Cortex of kidney (tissue), 1 donor: ENCODE results near the gene ABHD5.
A peak's percentile ranks its signal among the peaks of the same experiment; 100 is the strongest.
"Not testable (repeated sequence)": the region's sequence is repeated elsewhere in the genome, so short reads cannot be mapped to it uniquely, and the experiment has no call there.

Source experiments
- DNase-seq: peaks from one replicate; lab custom pipeline; 2025; lab: John Stamatoyannopoulos, UW

Gene ABHD5

GRCh38 chr3:43690400-43691119 is at the start of gene ABHD5:
TSS of gene ABHD5 (plus strand) at chr3:43690938. CDS start at chr3:43690993, 55 bp downstream.
- DNase-seq = peak; percentile 47

- no peak for DNase-seq
Measured at GRCh38 chr3:43641306-43642114, 49.2 kb upstream of the ABHD5 start.

GRCh38 chr3:43644443-43644842 is 46.3 kb upstream of the ABHD5 start:
- no peak for DNase-seq

- DNase-seq = no peak
Measured at GRCh38 chr3:43647331-43648166, 43.2 kb upstream of the ABHD5 start.

GRCh38 chr3:43648957-43649356 is 41.8 kb upstream of the ABHD5 start:
- no peak for DNase-seq

- no peak for DNase-seq
Measured at GRCh38 chr3:43649365-43649968, 41.3 kb upstream of the ABHD5 start.

GRCh38 chr3:43650345-43650744 is 40.4 kb upstream of the ABHD5 start:
- DNase-seq = no peak

GRCh38 chr3:43656390-43656789 is 34.3 kb upstream of the ABHD5 start:
- DNase-seq = not testable (repeated sequence)

GRCh38 chr3:43659250-43659880 is 31.4 kb upstream of the ABHD5 start:
- DNase-seq = no peak

GRCh38 chr3:43661376-43661775 is 29.4 kb upstream of the ABHD5 start:
- DNase-seq = not testable (repeated sequence)

GRCh38 chr3:43665011-43665410 is 25.7 kb upstream of the ABHD5 start:
- not testable (repeated sequence) for DNase-seq

- no peak for DNase-seq
Measured at GRCh38 chr3:43670635-43671522, 19.9 kb upstream of the ABHD5 start.

- no peak for DNase-seq
Measured at GRCh38 chr3:43674345-43675085, 16.2 kb upstream of the ABHD5 start.

GRCh38 chr3:43675593-43675992 is 15.1 kb upstream of the ABHD5 start:
- DNase-seq = no peak

- DNase-seq = no peak
Measured at GRCh38 chr3:43676441-43676840, 14.3 kb upstream of the ABHD5 start.

GRCh38 chr3:43678375-43678774 is 12.4 kb upstream of the ABHD5 start:
- not testable (repeated sequence) for DNase-seq

GRCh38 chr3:43678887-43679449 is 11.8 kb upstream of the ABHD5 start:
- DNase-seq = not testable (repeated sequence)

- not testable (repeated sequence) for DNase-seq
Measured at GRCh38 chr3:43680857-43681256, 9.9 kb upstream of the ABHD5 start.

- no peak for DNase-seq
Measured at GRCh38 chr3:43684944-43685343, 5.8 kb upstream of the ABHD5 start.
